HG02943 (cell line): ENCODE results near the gene STXBP5.
"Not testable (repeated sequence)": the region's sequence is repeated elsewhere in the genome, so short reads cannot be mapped to it uniquely, and the experiment has no call there.

Experiments used
- ATAC-seq: cut with Tn5 transposase; IDR thresholded peaks from one replicate; pipeline ENCODE4 v1.9.1; 2021; ENCODE audit warnings: mild to moderate bottlenecking, low read depth, moderate library complexity; ENCODE audit not compliant: unreplicated experiment

STXBP5 gene

GRCh38 chr6:147234685-147235084 is 30.5 kb downstream of the STXBP5 start:
- ATAC-seq, result no peak

- no peak for ATAC-seq
Observed at GRCh38 chr6:147238164-147238563, 33.9 kb downstream of the STXBP5 start.

GRCh38 chr6:147238906-147239305 is 34.7 kb downstream of the STXBP5 start:
- ATAC-seq, result no peak

GRCh38 chr6:147244832-147245231 is 40.6 kb downstream of the STXBP5 start:
- ATAC-seq, result no peak

GRCh38 chr6:147245693-147246092 is 41.5 kb downstream of the STXBP5 start:
- no peak for ATAC-seq

GRCh38 chr6:147246853-147247635 is 42.8 kb downstream of the STXBP5 start:
- no peak for ATAC-seq

- ATAC-seq, result no peak
Observed at GRCh38 chr6:147248859-147249258, 44.6 kb downstream of the STXBP5 start.

- no peak for ATAC-seq
Observed at GRCh38 chr6:147251072-147251471, 46.9 kb downstream of the STXBP5 start.

- ATAC-seq, result not testable (repeated sequence)
Observed at GRCh38 chr6:147254929-147255473, 50.8 kb downstream of the STXBP5 start.

- ATAC-seq, result no peak
Observed at GRCh38 chr6:147255948-147256674, 51.9 kb downstream of the STXBP5 start.

- ATAC-seq, result no peak
Observed at GRCh38 chr6:147257760-147258159, 53.5 kb downstream of the STXBP5 start.

- ATAC-seq, result no peak
Observed at GRCh38 chr6:147260091-147260490, 55.9 kb downstream of the STXBP5 start.

- ATAC-seq, result no peak
Observed at GRCh38 chr6:147262946-147263345, 58.7 kb downstream of the STXBP5 start.

GRCh38 chr6:147266821-147267220 is 62.6 kb downstream of the STXBP5 start:
- ATAC-seq, result no peak

GRCh38 chr6:147267658-147268057 is 63.4 kb downstream of the STXBP5 start:
- ATAC-seq, result no peak

GRCh38 chr6:147268254-147268653 is 64.0 kb downstream of the STXBP5 start:
- ATAC-seq, result no peak

- ATAC-seq, result no peak
Observed at GRCh38 chr6:147274012-147274411, 69.8 kb downstream of the STXBP5 start.

GRCh38 chr6:147274776-147275175 is 70.6 kb downstream of the STXBP5 start:
- ATAC-seq, result no peak

- no peak for ATAC-seq
Observed at GRCh38 chr6:147278891-147279290, 74.7 kb downstream of the STXBP5 start.

GRCh38 chr6:147279427-147279826 is 75.2 kb downstream of the STXBP5 start:
- no peak for ATAC-seq

GRCh38 chr6:147281895-147282565 is 77.8 kb downstream of the STXBP5 start:
- no peak for ATAC-seq
